C4-2B (cell line): ENCODE data around the gene CCDC83.
"Not testable (repeated sequence)": the region's sequence is repeated elsewhere in the genome, so short reads cannot be mapped to it uniquely, and the experiment has no call there.

Experiments used
- H3K27ac ChIP-seq: fragments of 450-650 bp; 2 replicates; pipeline ENCODE4 v1.5.1; 2017
- ZFX ChIP-seq: fragments of 450-650 bp; IDR thresholded peaks from 2 replicates; pipeline ENCODE4 v1.6.1; 2017
- TF ChIP-seq, protein P1 (sequence below): fragments of 450-650 bp; conservative IDR thresholded peaks from 2 replicates; pipeline ENCODE4 v1.5.1; 2017; ENCODE audit warnings: mild to moderate bottlenecking

Gene CCDC83

DNA sequence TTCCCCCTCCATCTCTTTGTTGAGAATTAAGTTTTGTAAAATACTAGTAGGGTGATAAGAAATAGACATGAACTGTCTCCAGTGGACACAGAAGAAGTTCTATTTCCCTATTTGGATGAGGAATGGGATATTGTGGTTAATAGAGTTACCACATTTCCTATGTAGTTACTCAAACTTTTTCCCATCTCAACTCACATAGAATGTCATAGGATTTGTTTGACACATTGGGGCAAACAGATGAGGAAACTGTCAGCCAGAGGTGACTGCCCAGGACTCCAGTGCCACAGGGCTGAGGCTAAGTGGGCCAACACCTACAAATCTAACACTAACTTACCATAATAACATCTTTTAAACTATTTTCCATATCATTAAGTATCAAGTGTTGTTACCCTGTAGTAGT is 58.3 kb downstream of the CCDC83 start:
- TF ChIP-seq, protein P1, sequence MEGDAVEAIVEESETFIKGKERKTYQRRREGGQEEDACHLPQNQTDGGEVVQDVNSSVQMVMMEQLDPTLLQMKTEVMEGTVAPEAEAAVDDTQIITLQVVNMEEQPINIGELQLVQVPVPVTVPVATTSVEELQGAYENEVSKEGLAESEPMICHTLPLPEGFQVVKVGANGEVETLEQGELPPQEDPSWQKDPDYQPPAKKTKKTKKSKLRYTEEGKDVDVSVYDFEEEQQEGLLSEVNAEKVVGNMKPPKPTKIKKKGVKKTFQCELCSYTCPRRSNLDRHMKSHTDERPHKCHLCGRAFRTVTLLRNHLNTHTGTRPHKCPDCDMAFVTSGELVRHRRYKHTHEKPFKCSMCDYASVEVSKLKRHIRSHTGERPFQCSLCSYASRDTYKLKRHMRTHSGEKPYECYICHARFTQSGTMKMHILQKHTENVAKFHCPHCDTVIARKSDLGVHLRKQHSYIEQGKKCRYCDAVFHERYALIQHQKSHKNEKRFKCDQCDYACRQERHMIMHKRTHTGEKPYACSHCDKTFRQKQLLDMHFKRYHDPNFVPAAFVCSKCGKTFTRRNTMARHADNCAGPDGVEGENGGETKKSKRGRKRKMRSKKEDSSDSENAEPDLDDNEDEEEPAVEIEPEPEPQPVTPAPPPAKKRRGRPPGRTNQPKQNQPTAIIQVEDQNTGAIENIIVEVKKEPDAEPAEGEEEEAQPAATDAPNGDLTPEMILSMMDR, result no peak
- TF ChIP-seq ZFX, result no peak
- no peak overlapping the region for H3K27ac ChIP-seq

DNA sequence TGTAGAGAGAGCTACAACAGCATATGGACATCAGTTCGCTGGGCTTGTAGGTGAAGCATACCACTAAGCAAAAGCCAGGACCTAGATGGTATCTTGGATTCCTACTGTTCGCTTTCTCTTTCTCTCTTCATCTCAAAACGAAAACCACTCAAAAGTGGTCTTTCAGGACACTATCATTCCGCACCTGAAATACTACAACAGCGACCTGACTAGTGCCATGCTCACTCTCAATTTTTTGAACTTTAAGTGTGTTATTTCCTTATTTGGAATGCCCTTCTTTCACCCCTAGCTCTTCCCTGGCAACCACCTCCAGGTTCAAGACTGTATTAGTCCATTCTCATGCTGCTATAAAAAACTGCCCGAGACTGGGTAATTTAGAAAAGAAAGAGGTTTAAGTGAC is 59.2 kb downstream of the CCDC83 start:
- TF ChIP-seq, protein P1, result no peak
- no peak for TF ChIP-seq ZFX
- no peak overlapping the region for H3K27ac ChIP-seq

DNA sequence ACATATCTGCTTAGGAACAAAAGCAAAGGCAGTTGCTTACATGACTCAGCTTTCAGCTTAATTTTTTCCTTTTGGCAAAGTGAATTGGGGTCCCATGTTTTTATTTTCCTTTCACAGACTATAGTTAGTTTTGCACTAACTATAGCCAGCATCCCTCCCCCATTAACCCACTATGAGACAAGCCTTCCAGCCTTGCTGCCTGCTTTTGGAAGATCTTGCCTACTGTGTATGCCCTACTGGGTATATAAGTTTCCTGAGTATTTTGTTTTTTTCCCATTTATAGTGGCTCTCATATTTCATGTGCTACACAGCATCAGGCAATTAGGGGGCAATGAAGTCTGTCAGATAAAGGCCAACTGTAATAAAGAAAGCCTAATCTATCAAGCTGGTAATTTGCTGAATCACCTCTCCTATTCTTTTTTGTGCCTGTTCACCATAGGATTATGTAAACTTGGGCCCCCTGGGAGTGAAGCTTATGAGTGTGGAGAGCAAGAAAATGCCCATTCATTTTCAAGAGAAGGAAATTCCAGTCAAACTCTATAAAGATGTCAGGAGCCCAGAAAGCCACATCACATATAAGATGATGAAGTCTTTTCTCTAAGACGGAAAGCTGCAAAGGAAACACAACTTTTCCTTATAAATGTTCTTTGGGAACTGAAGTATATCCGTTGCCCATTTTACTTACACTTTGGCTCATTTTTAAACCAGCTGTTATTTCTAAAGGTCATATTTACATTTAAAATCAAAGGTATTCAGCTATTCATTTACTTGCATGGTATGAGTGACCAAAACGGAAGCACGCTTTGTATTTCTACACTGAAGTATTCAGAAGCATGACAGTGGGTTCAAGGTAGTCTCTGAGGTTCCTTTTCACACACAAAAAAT is 64.0 kb downstream of the CCDC83 start:
- TF ChIP-seq, protein P1, result no peak
- TF ChIP-seq ZFX, result no peak
- no peak overlapping the region for H3K27ac ChIP-seq

DNA sequence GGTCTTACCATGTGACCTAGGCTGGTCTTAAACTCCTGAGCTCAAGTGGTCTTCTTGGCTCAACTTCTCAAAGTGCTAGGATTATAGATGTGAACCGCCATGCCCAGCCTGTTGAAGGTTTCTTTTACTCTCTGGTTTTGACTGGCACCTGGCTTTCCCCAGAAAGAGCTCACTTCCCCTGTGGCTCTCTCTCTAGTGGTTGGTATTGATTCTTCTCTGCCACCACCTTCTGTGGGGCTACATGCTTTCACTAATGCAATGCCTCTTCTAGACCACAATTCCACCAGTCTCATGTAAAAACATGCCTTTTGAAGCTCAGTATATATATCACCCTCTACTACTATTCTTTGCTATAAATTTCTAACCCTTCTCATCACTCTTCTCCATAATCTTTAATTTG is 67.2 kb downstream of the CCDC83 start:
- no peak overlapping the region for H3K27ac ChIP-seq
- no peak for TF ChIP-seq ZFX
- TF ChIP-seq, protein P1, result no peak

DNA sequence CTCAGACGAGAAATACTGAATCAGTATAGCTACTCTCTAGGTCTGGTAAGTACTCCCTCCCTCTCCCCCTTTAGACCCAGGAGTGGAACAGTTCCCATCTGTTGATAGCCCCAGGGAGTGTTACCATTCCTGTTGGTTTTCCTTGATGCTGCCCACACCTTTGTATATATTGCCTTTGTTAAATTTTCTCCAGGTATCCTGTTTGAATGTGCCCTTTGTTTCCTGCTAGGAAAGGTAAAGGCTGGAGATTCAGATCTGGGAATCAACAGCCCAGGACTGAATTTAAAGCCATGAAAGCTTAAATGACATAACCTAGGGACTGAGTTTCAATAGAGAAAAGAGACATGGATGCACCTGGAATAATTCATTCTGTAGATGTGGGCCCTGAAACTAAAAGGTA is 68.3 kb downstream of the CCDC83 start:
- TF ChIP-seq, protein P1, result no peak
- no peak for TF ChIP-seq ZFX
- no peak overlapping the region for H3K27ac ChIP-seq

DNA sequence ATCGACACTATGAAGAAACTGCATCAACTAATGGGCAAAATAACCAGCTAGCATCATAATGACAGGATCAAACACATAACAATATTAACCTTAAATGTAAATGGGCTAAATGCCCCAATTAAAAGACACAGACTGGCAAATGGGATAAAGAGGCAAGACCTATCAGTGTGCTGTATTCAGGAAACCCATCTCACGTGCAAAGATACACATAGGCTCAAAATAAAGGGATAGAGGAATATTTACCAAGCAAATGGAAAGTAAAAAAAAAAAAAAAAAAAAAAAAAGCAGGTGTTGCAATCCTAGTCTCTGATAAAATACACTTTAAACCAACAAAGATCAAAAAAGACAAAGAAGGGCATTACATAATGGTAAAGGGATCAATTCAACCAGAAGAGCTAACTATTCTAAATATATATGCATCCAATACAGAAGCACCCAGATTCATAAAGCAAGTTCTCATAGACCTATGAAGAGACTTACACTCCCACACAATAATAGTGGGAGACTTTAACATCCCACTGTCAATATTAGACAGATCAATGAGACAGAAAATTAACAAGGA is 71.6 kb downstream of the CCDC83 start:
- H3K27ac ChIP-seq, result not testable (repeated sequence)

DNA sequence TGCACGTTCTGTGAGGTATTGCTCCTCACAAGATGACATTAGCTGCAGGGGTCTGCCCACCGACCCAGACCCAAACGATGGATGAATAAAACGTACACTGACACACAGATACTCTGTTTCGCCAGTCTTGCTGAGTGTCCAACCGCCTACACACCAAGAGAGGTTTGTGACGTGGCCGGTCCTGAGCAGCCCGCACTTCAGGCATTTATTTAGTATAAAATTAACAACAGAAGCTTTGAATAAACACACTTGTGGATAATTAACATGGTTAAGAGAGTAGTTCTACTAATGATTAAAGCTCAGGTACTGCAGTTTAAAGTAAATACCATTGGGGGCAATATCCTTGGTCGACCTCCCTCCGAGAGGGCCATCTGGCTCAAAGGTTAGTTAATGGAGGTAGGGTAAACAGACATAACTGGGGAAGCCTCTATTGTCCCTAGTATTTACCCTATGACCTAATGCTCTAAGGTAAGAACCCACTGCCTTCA is 75.7 kb downstream of the CCDC83 start:
- no peak overlapping the region for H3K27ac ChIP-seq
- TF ChIP-seq, protein P1, result no peak
- TF ChIP-seq ZFX, result no peak
